Thyroid gland (tissue), 4 donors: ENCODE results near the gene ATP1A4. TPM values are rescaled to one million over a fixed set of nuclear protein-coding genes. Genes with fewer than 3 reads are reported as not detected.

Experiments used
- DNase-seq, 2 donors: peaks; one replicate each; pipeline ENCODE4 v3.0.0-alpha.2; 2019
- H3K27ac ChIP-seq, 3 donors: fragments of 200-600 bp; sonication (generic); 1 replicate in 2 of 3; 2 replicates in 1 of 3; pipeline ENCODE4 v1.5.1; 2016 to 2019; ENCODE audit warnings: mild to moderate bottlenecking in 1 of 3, moderate library complexity in 1 of 3
- H3K27me3 ChIP-seq: fragments of 200-600 bp; sonication (generic); one replicate; pipeline ENCODE4 v1.5.1; 2019
- H3K36me3 ChIP-seq, 2 donors: fragments of 200-600 bp; sonication (generic); one replicate each; pipeline ENCODE4 v1.5.1; 2016 to 2019
- H3K4me1 ChIP-seq, 2 donors: fragments of 200-600 bp; sonication (generic); one replicate each; pipeline ENCODE4 v1.5.1; 2017 to 2019
- H3K4me3 ChIP-seq, 3 donors: fragments of 200-600 bp; sonication (generic); replicated peaks in 1 of 3; 1 replicate in 2 of 3; 2 replicates in 1 of 3; pipeline ENCODE4 v1.5.1; 2016; ENCODE audit warnings: mild to moderate bottlenecking in 1 of 3
- H3K9me3 ChIP-seq: fragments of 200-600 bp; sonication (generic); one replicate; pipeline ENCODE4 v1.5.1; 2017
- CTCF ChIP-seq, 6 experiments: fragments of 200-600 bp in 3 of 6; fragments of 450-650 bp in 3 of 6; sonication (generic) in 3 of 6; IDR thresholded peaks; one replicate each; pipeline ENCODE4 v1.5.1; 2016 to 2019; ENCODE audit warnings: antibody characterized with exemption in 6 of 6, mild to moderate bottlenecking in 2 of 6, inconsistent platforms in 1 of 6, moderate library complexity in 1 of 6
- POLR2A ChIP-seq, 2 donors: fragments of 450-650 bp; IDR thresholded peaks; one replicate each; pipeline ENCODE4 v1.6.1; 2017; ENCODE audit warnings: antibody characterized with exemption in 2 of 2, mild to moderate bottlenecking in 2 of 2, moderate library complexity in 1 of 2
- WGBS, 2 donors: methylation state at CpG; one replicate each; pipeline ENCODE4 v1.1.5; 2017; 5-methylcytosine and 5-hydroxymethylcytosine counted together
- intact Hi-C: fragments of 100-400 bp; cut with DNase I; formaldehyde crosslinking; loops from one replicate; pipeline ENCODE4 v1.15.1; 2023
- total RNA-seq, 4 donors: library from RNA; depleted of rRNA; stranded (reverse); fragments of >200 nt; gene quantifications; one replicate each; pipeline ENCODE4 v1.2.3, GENCODE V29; 2016

ATP1A4 gene
- total RNA-seq, 4 donors from 2014 or later = not detected

- peak; percentile 90 to 91 for DNase-seq
- peaks cover 42 to 43% of the 10 kb centered on the region in 2 donors for H3K4me1 ChIP-seq
- intact Hi-C loops = no loop called here
- WGBS, 2 donors = 21 to 36% methylated on average over 2 of the region's 2 CpGs
- peak overlapping the region; percentile 69 to 84 (median 79) for H3K27ac ChIP-seq
- peaks cover 43 to 61% of the 10 kb centered on the region in 2 donors for H3K36me3 ChIP-seq
- no peaks in the 10 kb centered on the region for H3K9me3 ChIP-seq
- TF ChIP-seq POLR2A (IDR thresholded peaks at IDR 0.05) (no peak), CTCF (IDR thresholded peaks at IDR 0.05) (no peak)
- no peak overlapping the region for H3K4me3 ChIP-seq
- H3K27me3 ChIP-seq = no peaks in the 10 kb centered on the region
Measured at GRCh38 chr1:160220301-160220700, 68.9 kb downstream of the ATP1A4 start.

DNA sequence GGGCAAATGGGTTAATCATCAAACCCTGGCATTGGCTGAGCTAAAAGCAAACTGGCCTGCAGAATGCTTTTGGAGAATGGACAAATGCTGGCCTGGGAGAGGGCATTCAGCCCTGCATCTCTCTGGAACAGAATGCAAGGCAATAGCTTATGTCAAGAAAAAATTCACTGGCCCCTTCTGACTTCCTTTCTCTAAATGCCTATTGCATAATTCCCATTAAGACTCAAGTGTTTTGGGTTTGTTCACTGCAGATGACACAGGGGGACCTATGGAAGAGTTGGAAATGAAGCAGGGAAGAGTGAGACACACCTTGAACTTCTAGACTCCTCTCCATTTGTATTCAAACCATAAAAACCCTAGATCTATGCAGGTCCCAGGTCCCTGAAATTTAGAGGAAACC is 69.7 kb downstream of the ATP1A4 start:
- Histone ChIP-seq H3K4me3 (no peak overlapping the region), H3K36me3 (peaks cover 51 to 58% of the 10 kb centered on the region in 2 donors), H3K27me3 (no peaks in the 10 kb centered on the region), H3K27ac (peak overlapping the region; percentile 69 to 79 (median 74)), H3K4me1 (peaks cover 42 to 43% of the 10 kb centered on the region in 2 donors), H3K9me3 (no peaks in the 10 kb centered on the region)
- no peak for DNase-seq
- intact Hi-C loops = no loop called here
- TF ChIP-seq POLR2A (IDR thresholded peaks at IDR 0.05) (no peak), CTCF (IDR thresholded peaks at IDR 0.05) (no peak)

DNA sequence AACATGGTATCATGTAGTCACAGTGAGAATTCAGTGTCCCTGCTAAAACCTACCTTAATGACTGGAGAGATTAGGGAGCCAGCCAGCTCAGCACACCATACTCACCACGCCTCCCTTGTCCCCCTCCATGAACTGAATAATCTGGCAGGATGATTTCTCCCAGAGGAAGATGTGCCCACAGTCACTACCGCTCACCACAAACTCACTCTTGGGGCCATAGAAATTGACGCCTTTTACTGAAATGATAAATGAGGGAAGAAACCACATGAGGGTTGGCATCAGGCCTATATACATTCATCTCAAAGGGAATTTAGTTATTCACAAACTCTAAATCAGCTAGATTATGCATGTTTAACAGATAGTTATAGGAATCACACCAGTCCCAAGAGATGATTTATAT is 71.1 kb downstream of the ATP1A4 start:
- peak overlapping the region in 1 of 3 donors; percentile 79 for H3K27ac ChIP-seq
- no peaks in the 10 kb centered on the region for H3K27me3 ChIP-seq
- 93 to 98% methylated on average over 3 of the region's 3 CpGs for WGBS, 2 donors
- no peak for DNase-seq
- no peak overlapping the region for H3K4me3 ChIP-seq
- peaks cover 34 to 48% of the 10 kb centered on the region in 2 donors for H3K4me1 ChIP-seq
- no peaks in the 10 kb centered on the region for H3K9me3 ChIP-seq
- intact Hi-C loops = no loop called here
- TF ChIP-seq POLR2A (IDR thresholded peaks at IDR 0.05) (no peak), CTCF (IDR thresholded peaks at IDR 0.05) (no peak)
- peaks cover 47 to 49% of the 10 kb centered on the region in 2 donors for H3K36me3 ChIP-seq

DNA sequence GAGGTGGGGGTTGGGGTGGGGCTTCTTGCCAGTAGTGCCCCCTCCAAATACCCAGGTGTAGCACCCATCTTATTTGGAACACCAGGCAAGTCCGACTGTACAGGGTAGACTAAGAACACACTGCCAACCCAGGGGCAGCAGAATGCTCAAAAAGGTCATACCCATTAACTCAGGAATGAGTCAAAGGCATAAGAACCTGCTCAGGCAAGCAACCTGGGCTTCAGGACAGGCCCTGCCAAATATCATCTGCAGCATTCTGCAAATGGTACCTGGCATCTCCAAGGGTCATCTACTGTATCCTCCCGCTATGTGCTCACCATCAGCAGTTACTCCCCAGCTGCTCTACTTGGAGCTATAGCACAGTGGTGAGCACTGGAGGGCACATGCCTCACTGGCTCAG is 73.2 kb downstream of the ATP1A4 start:
- Histone ChIP-seq H3K4me3 (no peak overlapping the region), H3K4me1 (peaks cover 14 to 29% of the 10 kb centered on the region in 2 donors), H3K36me3 (peaks cover 52 to 59% of the 10 kb centered on the region in 2 donors), H3K27me3 (no peaks in the 10 kb centered on the region), H3K9me3 (no peaks in the 10 kb centered on the region), H3K27ac (no peak overlapping the region)
- 94 to 100% methylated on average over 2 of the region's 2 CpGs for WGBS, 2 donors
- DNase-seq = no peak
- intact Hi-C loops = no loop called here
- TF ChIP-seq POLR2A (IDR thresholded peaks at IDR 0.05) = no peak
- TF ChIP-seq CTCF (IDR thresholded peaks at IDR 0.05) = no peak

GRCh38 chr1:160225345-160225744 is 73.9 kb downstream of the ATP1A4 start:
- intact Hi-C loops = no loop called here
- Histone ChIP-seq H3K4me1 (peaks cover 8 to 22% of the 10 kb centered on the region in 2 donors), H3K27ac (no peak overlapping the region), H3K9me3 (no peaks in the 10 kb centered on the region), H3K27me3 (no peaks in the 10 kb centered on the region), H3K4me3 (no peak overlapping the region), H3K36me3 (peaks cover 60 to 66% of the 10 kb centered on the region in 2 donors)
- DNase-seq = no peak
- 87 to 96% methylated on average over 2 of the region's 2 CpGs for WGBS, 2 donors
- no peak for TF ChIP-seq CTCF (IDR thresholded peaks at IDR 0.05)
- TF ChIP-seq POLR2A (IDR thresholded peaks at IDR 0.05) = no peak
